Kidney (tissue), 14 donors: ENCODE measurements around the gene RGS3. TPM values are rescaled to one million over a fixed set of nuclear protein-coding genes. Genes with fewer than 3 reads are reported as not detected.

Experiments
- DNase-seq, 5 donors: peaks; one replicate each; pipeline ENCODE4 v3.0.0-alpha.2; 2013 to 2020
- FAIRE-seq: peaks from 2 replicates; lab custom pipeline; 2012; peaks lifted over from hg19 to GRCh38; lab: Jason Lieb, UNC
- H3K27ac ChIP-seq, 2 donors: one replicate each; pipeline ENCODE4 v1.7.0; 2013; ENCODE audit warnings: low read depth in 2 of 2, low read length in 2 of 2, inconsistent platforms in 1 of 2
- H3K27me3 ChIP-seq: one replicate; pipeline ENCODE4 v1.7.1; 2013; ENCODE audit warnings: low read length, inconsistent platforms; ENCODE audit not compliant: control insufficient read depth, insufficient read depth
- H3K36me3 ChIP-seq, 3 donors: one replicate each; pipeline versions ENCODE4 v1.7.0 to v1.7.1; 2013; ENCODE audit warnings: low read length in 3 of 3, control low read depth in 1 of 3, inconsistent platforms in 1 of 3; ENCODE audit not compliant: insufficient read depth in 3 of 3, control insufficient read depth in 2 of 3
- H3K4me1 ChIP-seq, 3 donors: one replicate each; pipeline versions ENCODE4 v1.7.0 to v1.7.1; 2013; ENCODE audit warnings: low read length in 3 of 3, inconsistent platforms in 1 of 3, low read depth in 1 of 3; ENCODE audit not compliant: control insufficient read depth in 2 of 3, insufficient read depth in 2 of 3
- H3K4me3 ChIP-seq, 3 donors: one replicate each; pipeline versions ENCODE4 v1.7.0 to v1.8.1; 2013; ENCODE audit warnings: low read length in 3 of 3, control low read depth in 1 of 3, inconsistent platforms in 1 of 3
- H3K9ac ChIP-seq, 3 donors: one replicate each; pipeline versions ENCODE4 v1.7.0 to v1.7.1; 2013; ENCODE audit warnings: low read length in 3 of 3, control low read depth in 1 of 3, inconsistent platforms in 1 of 3
- H3K9me3 ChIP-seq, 3 donors: one replicate each; pipeline versions ENCODE4 v1.7.0 to v1.7.1; 2013; ENCODE audit warnings: low read length in 3 of 3, control low read depth in 1 of 3, inconsistent platforms in 1 of 3; ENCODE audit not compliant: control insufficient read depth in 2 of 3, insufficient read depth in 1 of 3
- CTCF ChIP-seq: IDR thresholded peaks from 3 replicates; pipeline ENCODE4 v1.5.1; 2012; ENCODE audit warnings: mild to moderate bottlenecking, moderate library complexity, borderline replicate concordance; ENCODE audit not compliant: insufficient read depth; ENCODE audit errors: extremely low read depth
- intact Hi-C: fragments of 100-400 bp; cut with DNase I; formaldehyde crosslinking; loops from one replicate; pipeline ENCODE4 v1.11.1; 2022
- polyA plus RNA-seq: library from polyadenylated mRNA; stranded (reverse); fragments of 350-450 nt; fragmentation: Illumina TruSeq; extraction: RNeasy Lipid Tissue Mini Kit (QIAGEN cat#74804); gene quantifications from one replicate; pipeline ENCODE4 v1.2.3, GENCODE V29; 2014; ENCODE audit warnings: low read depth, low replicate concordance; ENCODE audit not compliant: insufficient read depth
- total RNA-seq: library from RNA; stranded (reverse); fragmentation: NEBNext Ultra II Directional; extraction: Animal tissue kit (Norgen Biotek cat#: 25700); gene quantifications from one replicate; pipeline ENCODE4 v1.2.1, GENCODE V29; 2021
- donor health status: control.
- donor health status: control.
- donor health status: control.
- donor health status: control.
- donor health status: control.
- donor health status: DM: yes; HTN: yes; CAD: no.
- donor health status: Normal renal cell carcinoma (clear cell type).

Gene RGS3
- total and polyA plus RNA-seq, 2 donors from 2014 or later = 114 to 137 TPM

- TF ChIP-seq CTCF = no peak
- no peak overlapping the region for H3K27ac ChIP-seq
- no peak for FAIRE-seq
- H3K9me3 ChIP-seq = no peaks in the 10 kb centered on the region
- intact Hi-C loops = no loop called here
- H3K4me1 ChIP-seq = peaks cover 0 to 4% (median 0%) of the 10 kb centered on the region in 3 donors
- no peak overlapping the region for H3K4me3 ChIP-seq
- H3K9ac ChIP-seq = no peak overlapping the region
- no peak for DNase-seq
- no peaks in the 10 kb centered on the region for H3K27me3 ChIP-seq
- no peaks in the 10 kb centered on the region for H3K36me3 ChIP-seq
Measured at GRCh38 chr9:113476511-113476916, 13.0 kb downstream of the RGS3 start.

GRCh38 chr9:113477058-113477457 is 13.5 kb downstream of the RGS3 start:
- FAIRE-seq = no peak
- peaks cover 0 to 3% (median 0%) of the 10 kb centered on the region in 3 donors for H3K4me1 ChIP-seq
- no peak for DNase-seq
- no peak overlapping the region for H3K4me3 ChIP-seq
- TF ChIP-seq CTCF = no peak
- H3K27ac ChIP-seq = no peak overlapping the region
- no peaks in the 10 kb centered on the region for H3K36me3 ChIP-seq
- H3K9ac ChIP-seq = no peak overlapping the region
- no peaks in the 10 kb centered on the region for H3K9me3 ChIP-seq
- no peaks in the 10 kb centered on the region for H3K27me3 ChIP-seq
- intact Hi-C loops = no loop called here

GRCh38 chr9:113477661-113478060 is 14.1 kb downstream of the RGS3 start:
- DNase-seq = no peak
- no peaks in the 10 kb centered on the region for H3K27me3 ChIP-seq
- no peaks in the 10 kb centered on the region for H3K9me3 ChIP-seq
- intact Hi-C loops = no loop called here
- no peak overlapping the region for H3K4me3 ChIP-seq
- FAIRE-seq = no peak
- no peak overlapping the region for H3K9ac ChIP-seq
- no peak for TF ChIP-seq CTCF
- no peaks in the 10 kb centered on the region for H3K36me3 ChIP-seq
- no peak overlapping the region for H3K27ac ChIP-seq
- H3K4me1 ChIP-seq = peaks cover 0 to 3% (median 0%) of the 10 kb centered on the region in 3 donors

GRCh38 chr9:113479174-113479621 is 15.7 kb downstream of the RGS3 start:
- Histone ChIP-seq H3K4me3 (no peak overlapping the region), H3K27ac (no peak overlapping the region), H3K4me1 (peaks cover 0 to 3% (median 0%) of the 10 kb centered on the region in 3 donors), H3K9me3 (no peaks in the 10 kb centered on the region), H3K36me3 (no peaks in the 10 kb centered on the region), H3K9ac (no peak overlapping the region), H3K27me3 (no peaks in the 10 kb centered on the region)
- intact Hi-C loops = no loop called here
- DNase-seq (no peak), FAIRE-seq (no peak)
- TF ChIP-seq CTCF = no peak
